ENCODE measurements around the gene KRT40.

Gene KRT40

DNA sequence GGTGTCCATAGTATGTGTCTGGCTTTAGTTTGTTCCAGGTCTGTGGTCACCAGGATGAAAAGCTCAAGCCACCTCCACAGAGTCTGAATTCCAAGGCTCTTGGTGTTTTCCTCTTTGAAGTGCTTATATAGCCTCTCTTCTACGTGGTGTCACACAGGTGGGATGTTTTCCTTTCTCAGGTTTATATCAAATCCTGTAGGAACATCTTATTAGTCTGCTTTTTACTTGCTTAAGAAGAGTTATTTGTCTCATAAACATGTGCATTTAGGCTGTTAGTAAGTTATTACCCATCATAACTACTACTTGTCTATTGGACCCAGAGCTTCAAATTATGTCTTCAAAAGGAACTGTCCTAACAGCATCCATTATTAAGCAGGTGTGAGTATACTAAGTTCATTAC lies 17.3 kb downstream of the KRT40 start, which contains the start of gene KRT39:
Gene KRT39, minus strand, starts transcription at position 101 of the 400 bp plus-strand sequence. Its CDS starts 92 bp downstream, at position 9.
- no peaks in the 10 kb centered on the region for H3K9me3 ChIP-seq (ENCODE audit: insufficient read depth, low read depth, low read length)
- H3K36me3 ChIP-seq (ENCODE audit: insufficient read depth, low read depth, low read length): no peaks in the 10 kb centered on the region
- no peak within 1 kb of the TSS for H3K9ac ChIP-seq (ENCODE audit: low read depth, low read length)
- no peak within 1 kb of the TSS for H3K27ac ChIP-seq (ENCODE audit: low read length)
- no peaks in the 10 kb centered on the region for H3K27me3 ChIP-seq (ENCODE audit: insufficient read depth, low read length)
- no peak within 1 kb of the TSS for H3K4me3 ChIP-seq (ENCODE audit: low read length)
- H3K4me1 ChIP-seq (ENCODE audit: insufficient read depth, low read length): no peaks in the 10 kb centered on the region

GRCh38 chr17:40963838-40964237 lies 20.3 kb downstream of the KRT40 start:
- Histone ChIP-seq H3K4me1 (ENCODE audit: insufficient read depth, low read length) (no peaks in the 10 kb centered on the region), H3K9me3 (ENCODE audit: insufficient read depth, low read depth, low read length) (no peaks in the 10 kb centered on the region), H3K9ac (ENCODE audit: low read depth, low read length) (no peak overlapping the region), H3K4me3 (ENCODE audit: low read length) (no peak overlapping the region), H3K36me3 (ENCODE audit: insufficient read depth, low read depth, low read length) (no peaks in the 10 kb centered on the region), H3K27me3 (ENCODE audit: insufficient read depth, low read length) (no peaks in the 10 kb centered on the region), H3K27ac (ENCODE audit: low read length) (no peak overlapping the region)

GRCh38 chr17:40962059-40962561 lies 22.0 kb downstream of the KRT40 start:
- H3K4me3 ChIP-seq (ENCODE audit: low read length): no peak overlapping the region
- H3K27me3 ChIP-seq (ENCODE audit: insufficient read depth, low read length): no peaks in the 10 kb centered on the region
- peaks cover 10% of the 10 kb centered on the region for H3K4me1 ChIP-seq (ENCODE audit: insufficient read depth, low read length)
- no peaks in the 10 kb centered on the region for H3K9me3 ChIP-seq (ENCODE audit: insufficient read depth, low read depth, low read length)
- no peaks in the 10 kb centered on the region for H3K36me3 ChIP-seq (ENCODE audit: insufficient read depth, low read depth, low read length)
- H3K9ac ChIP-seq (ENCODE audit: low read depth, low read length): no peak overlapping the region
- H3K27ac ChIP-seq (ENCODE audit: low read length): no peak overlapping the region

GRCh38 chr17:40961591-40961990 lies 22.5 kb downstream of the KRT40 start:
- Histone ChIP-seq H3K9ac (ENCODE audit: low read depth, low read length) (no peak overlapping the region), H3K27ac (ENCODE audit: low read length) (no peak overlapping the region), H3K36me3 (ENCODE audit: insufficient read depth, low read depth, low read length) (no peaks in the 10 kb centered on the region), H3K4me1 (ENCODE audit: insufficient read depth, low read length) (peaks cover 14% of the 10 kb centered on the region), H3K9me3 (ENCODE audit: insufficient read depth, low read depth, low read length) (no peaks in the 10 kb centered on the region), H3K27me3 (ENCODE audit: insufficient read depth, low read length) (no peaks in the 10 kb centered on the region), H3K4me3 (ENCODE audit: low read length) (no peak overlapping the region)

DNA sequence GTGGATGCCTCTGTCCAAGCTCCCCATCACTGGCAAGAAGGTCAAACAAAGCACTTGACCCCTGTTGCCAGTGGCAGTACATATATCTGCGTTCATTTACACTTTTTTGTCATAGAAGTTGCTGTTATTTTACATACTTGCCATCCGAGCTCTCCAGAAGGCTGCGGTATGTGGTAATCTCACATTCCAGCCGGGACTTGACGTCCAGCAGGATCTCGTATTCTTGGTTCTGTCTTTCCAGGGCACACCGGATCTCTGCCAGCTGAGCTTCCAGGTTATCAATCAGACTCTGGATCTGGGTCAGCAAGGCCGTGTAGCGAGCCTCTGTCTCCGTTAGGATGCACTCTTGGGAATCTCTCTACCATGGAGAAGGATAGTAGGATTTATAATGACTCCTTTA lies 24.0 kb downstream of the KRT40 start:
- Histone ChIP-seq H3K4me3 (ENCODE audit: low read length) (no peak overlapping the region), H3K27me3 (ENCODE audit: insufficient read depth, low read length) (no peaks in the 10 kb centered on the region), H3K9me3 (ENCODE audit: insufficient read depth, low read depth, low read length) (no peaks in the 10 kb centered on the region), H3K27ac (ENCODE audit: low read length) (no peak overlapping the region), H3K36me3 (ENCODE audit: insufficient read depth, low read depth, low read length) (no peaks in the 10 kb centered on the region), H3K9ac (ENCODE audit: low read depth, low read length) (no peak overlapping the region), H3K4me1 (ENCODE audit: insufficient read depth, low read length) (peaks cover 15% of the 10 kb centered on the region)

- no peaks in the 10 kb centered on the region for H3K27me3 ChIP-seq (ENCODE audit: insufficient read depth, low read length)
- H3K4me1 ChIP-seq (ENCODE audit: insufficient read depth, low read length): peaks cover 15% of the 10 kb centered on the region
- H3K36me3 ChIP-seq (ENCODE audit: insufficient read depth, low read depth, low read length): no peaks in the 10 kb centered on the region
- H3K9me3 ChIP-seq (ENCODE audit: insufficient read depth, low read depth, low read length): no peaks in the 10 kb centered on the region
- no peak overlapping the region for H3K4me3 ChIP-seq (ENCODE audit: low read length)
- H3K27ac ChIP-seq (ENCODE audit: low read length): no peak overlapping the region
- H3K9ac ChIP-seq (ENCODE audit: low read depth, low read length): no peak overlapping the region
Measured at GRCh38 chr17:40958086-40958953, 25.8 kb downstream of the KRT40 start.

DNA sequence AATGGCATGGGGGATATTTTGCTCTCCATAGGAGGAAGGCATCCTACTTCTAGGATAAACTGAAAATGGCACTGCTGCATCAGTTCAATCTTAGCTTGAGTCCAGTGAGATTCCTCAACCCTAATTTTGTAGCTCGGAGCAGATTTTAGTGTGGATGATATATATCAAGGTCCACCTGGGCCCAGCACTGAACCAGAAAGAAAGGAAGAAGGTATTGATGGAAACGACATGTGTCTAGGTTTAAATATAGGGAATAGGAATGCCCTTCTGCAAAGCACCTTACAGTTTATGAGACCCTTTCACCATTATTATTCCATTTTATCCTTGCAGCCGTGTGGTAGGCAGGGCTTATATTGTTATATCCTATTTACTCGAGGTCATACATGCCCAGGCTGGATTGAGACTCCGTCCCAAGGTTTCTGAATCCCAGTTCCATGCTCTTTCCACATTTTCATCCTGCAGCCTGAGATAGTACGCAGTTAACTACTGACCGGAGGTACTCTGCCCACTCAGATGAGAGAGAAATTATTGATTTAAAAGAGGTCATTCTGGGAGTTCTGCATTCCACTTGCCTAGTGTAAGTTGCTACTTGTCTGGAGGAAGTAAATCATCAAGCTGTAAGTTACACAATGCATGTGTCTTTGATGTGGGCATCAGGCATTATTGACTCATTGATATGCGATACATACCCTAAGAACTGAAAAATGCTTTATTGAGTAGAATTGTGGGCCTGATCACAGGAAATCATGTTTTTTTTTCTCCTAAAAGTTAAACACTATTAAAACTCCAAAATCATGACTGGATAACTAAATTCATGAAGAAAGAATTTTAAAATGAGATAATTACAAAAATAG lies 27.5 kb downstream of the KRT40 start:
- Histone ChIP-seq H3K9me3 (ENCODE audit: insufficient read depth, low read depth, low read length) (no peaks in the 10 kb centered on the region), H3K36me3 (ENCODE audit: insufficient read depth, low read depth, low read length) (no peaks in the 10 kb centered on the region), H3K4me3 (ENCODE audit: low read length) (no peak overlapping the region), H3K27me3 (ENCODE audit: insufficient read depth, low read length) (no peaks in the 10 kb centered on the region), H3K9ac (ENCODE audit: low read depth, low read length) (no peak overlapping the region), H3K4me1 (ENCODE audit: insufficient read depth, low read length) (peaks cover 15% of the 10 kb centered on the region), H3K27ac (ENCODE audit: low read length) (no peak overlapping the region)

DNA sequence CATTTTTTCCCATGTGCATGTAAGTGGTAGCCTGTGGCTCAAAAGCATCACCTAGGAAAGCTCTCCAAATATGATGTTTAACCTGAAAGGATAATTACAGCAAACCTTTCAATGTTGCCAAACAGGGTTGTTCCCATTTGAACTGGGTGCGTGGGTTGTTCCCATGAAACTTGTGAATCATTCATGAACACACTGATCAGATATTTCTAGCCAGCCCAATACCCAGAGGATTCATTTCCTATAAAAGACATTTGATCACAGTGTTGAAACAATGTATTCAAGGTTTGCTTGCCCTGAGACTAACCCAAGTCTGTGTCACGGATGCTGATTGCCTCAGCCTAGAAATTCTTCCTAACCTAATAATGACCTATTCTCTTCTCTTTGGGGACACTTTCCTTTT lies 30.2 kb downstream of the KRT40 start:
- H3K9me3 ChIP-seq (ENCODE audit: insufficient read depth, low read depth, low read length): no peaks in the 10 kb centered on the region
- H3K4me1 ChIP-seq (ENCODE audit: insufficient read depth, low read length): peaks cover 15% of the 10 kb centered on the region
- H3K4me3 ChIP-seq (ENCODE audit: low read length): no peak overlapping the region
- no peak overlapping the region for H3K27ac ChIP-seq (ENCODE audit: low read length)
- no peaks in the 10 kb centered on the region for H3K36me3 ChIP-seq (ENCODE audit: insufficient read depth, low read depth, low read length)
- H3K27me3 ChIP-seq (ENCODE audit: insufficient read depth, low read length): no peaks in the 10 kb centered on the region
- H3K9ac ChIP-seq (ENCODE audit: low read depth, low read length): no peak overlapping the region

- no peak overlapping the region for H3K9ac ChIP-seq (ENCODE audit: low read depth, low read length)
- H3K4me3 ChIP-seq (ENCODE audit: low read length): no peak overlapping the region
- H3K27me3 ChIP-seq (ENCODE audit: insufficient read depth, low read length): no peaks in the 10 kb centered on the region
- H3K4me1 ChIP-seq (ENCODE audit: insufficient read depth, low read length): peaks cover 11% of the 10 kb centered on the region
- no peaks in the 10 kb centered on the region for H3K9me3 ChIP-seq (ENCODE audit: insufficient read depth, low read depth, low read length)
- H3K27ac ChIP-seq (ENCODE audit: low read length): no peak overlapping the region
- H3K36me3 ChIP-seq (ENCODE audit: insufficient read depth, low read depth, low read length): no peaks in the 10 kb centered on the region
Measured at GRCh38 chr17:40952661-40953060, 31.5 kb downstream of the KRT40 start.

- no peak overlapping the region for H3K9ac ChIP-seq (ENCODE audit: low read depth, low read length)
- peaks cover 6% of the 10 kb centered on the region; the same call in 1 of the 2 replicates for H3K4me1 ChIP-seq (ENCODE audit: insufficient read depth, low read length)
- no peaks in the 10 kb centered on the region for H3K9me3 ChIP-seq (ENCODE audit: insufficient read depth, low read depth, low read length)
- H3K4me3 ChIP-seq (ENCODE audit: low read length): no peak overlapping the region
- no peak overlapping the region for H3K27ac ChIP-seq (ENCODE audit: low read length)
- no peaks in the 10 kb centered on the region for H3K27me3 ChIP-seq (ENCODE audit: insufficient read depth, low read length)
- H3K36me3 ChIP-seq (ENCODE audit: insufficient read depth, low read depth, low read length): no peaks in the 10 kb centered on the region
Measured at GRCh38 chr17:40952154-40952553, 32.0 kb downstream of the KRT40 start.

DNA sequence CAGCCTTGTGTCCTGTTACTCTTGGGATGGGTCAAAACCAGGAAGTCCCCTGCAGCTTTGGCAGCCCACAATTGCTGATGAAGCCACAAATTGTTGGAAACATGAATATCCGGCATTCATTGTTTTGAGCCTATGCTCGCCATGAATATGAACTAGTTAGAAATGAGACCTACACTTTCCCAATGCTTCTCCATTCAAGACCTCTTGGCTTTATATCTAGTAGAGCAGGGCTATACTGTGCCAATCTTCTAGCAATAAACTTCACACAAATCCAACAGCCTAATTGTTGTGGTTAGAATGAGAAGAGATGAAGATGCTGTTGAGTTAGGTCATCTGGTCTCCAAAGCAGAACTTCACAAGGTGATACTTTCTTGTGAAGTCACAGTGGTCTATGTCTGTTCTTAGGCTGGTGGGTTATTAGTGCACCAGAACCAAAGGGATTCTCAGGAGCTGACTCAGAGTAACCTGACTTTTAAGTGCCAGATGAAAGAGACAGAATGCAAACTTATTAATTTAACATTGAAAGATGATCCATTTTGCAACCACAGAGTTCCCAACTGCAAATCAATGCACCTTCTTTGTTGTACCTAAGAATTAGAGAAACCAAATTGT lies 33.0 kb downstream of the KRT40 start:
- H3K27ac ChIP-seq (ENCODE audit: low read length): no peak overlapping the region
- no peaks in the 10 kb centered on the region for H3K27me3 ChIP-seq (ENCODE audit: insufficient read depth, low read length)
- H3K4me1 ChIP-seq (ENCODE audit: insufficient read depth, low read length): no peaks in the 10 kb centered on the region
- H3K4me3 ChIP-seq (ENCODE audit: low read length): no peak overlapping the region
- no peaks in the 10 kb centered on the region for H3K9me3 ChIP-seq (ENCODE audit: insufficient read depth, low read depth, low read length)
- no peaks in the 10 kb centered on the region for H3K36me3 ChIP-seq (ENCODE audit: insufficient read depth, low read depth, low read length)
- no peak overlapping the region for H3K9ac ChIP-seq (ENCODE audit: low read depth, low read length)

All from iPS-20b (cell line).